HEK293 (cell line): ENCODE results near the gene SDHAF1.

Experiments
- BCL11B ChIP-seq: fragments of 450-650 bp; formaldehyde crosslinking; IDR thresholded peaks from 2 replicates; pipeline ENCODE4 v1.5.1; 2016; ENCODE audit warnings: low read depth, missing biosample characterization, missing genetic modification characterization
- FEZF1 ChIP-seq: fragments of 450-650 bp; formaldehyde crosslinking; IDR thresholded peaks from 2 replicates; pipeline ENCODE4 v1.5.1; 2016; ENCODE audit warnings: missing biosample characterization, missing genetic modification characterization
- RBAK ChIP-seq: fragments of 450-650 bp; formaldehyde crosslinking; IDR thresholded peaks from 2 replicates; pipeline ENCODE4 v1.5.1; 2016; ENCODE audit warnings: missing biosample characterization, missing genetic modification characterization
- ZBTB49 ChIP-seq: fragments of 450-650 bp; formaldehyde crosslinking; IDR thresholded peaks from 2 replicates; pipeline ENCODE4 v1.5.1; 2016; ENCODE audit warnings: missing biosample characterization, missing genetic modification characterization, low read depth
- ZIC2 ChIP-seq: fragments of 450-650 bp; formaldehyde crosslinking; IDR thresholded peaks from 2 replicates; pipeline ENCODE4 v1.5.1; 2016; ENCODE audit warnings: missing biosample characterization, missing genetic modification characterization
- ZNF114 ChIP-seq: fragments of 450-650 bp; formaldehyde crosslinking; IDR thresholded peaks from 2 replicates; pipeline ENCODE4 v1.5.0; 2017; ENCODE audit warnings: missing biosample characterization, missing genetic modification characterization
- ZNF155 ChIP-seq: fragments of 450-650 bp; formaldehyde crosslinking; IDR thresholded peaks from 2 replicates; pipeline ENCODE4 v1.5.1; 2016; ENCODE audit warnings: missing biosample characterization, missing genetic modification characterization
- ZNF157 ChIP-seq: fragments of 450-650 bp; formaldehyde crosslinking; IDR thresholded peaks from 2 replicates; pipeline ENCODE4 v1.5.1; 2016; ENCODE audit warnings: missing biosample characterization, missing genetic modification characterization
- ZNF239 ChIP-seq: fragments of 450-650 bp; formaldehyde crosslinking; IDR thresholded peaks from 2 replicates; pipeline ENCODE4 v1.5.1; 2016; ENCODE audit warnings: missing biosample characterization, missing genetic modification characterization
- ZNF26 ChIP-seq: fragments of 450-650 bp; formaldehyde crosslinking; IDR thresholded peaks from 2 replicates; pipeline ENCODE4 v1.5.1; 2016; ENCODE audit warnings: missing biosample characterization, missing genetic modification characterization
- ZNF324 ChIP-seq: fragments of 450-650 bp; formaldehyde crosslinking; IDR thresholded peaks from 2 replicates; pipeline ENCODE4 v1.5.1; 2016; ENCODE audit warnings: missing biosample characterization, missing genetic modification characterization
- ZNF514 ChIP-seq: fragments of 450-650 bp; formaldehyde crosslinking; IDR thresholded peaks from 2 replicates; pipeline ENCODE4 v1.5.1; 2016; ENCODE audit warnings: missing biosample characterization, missing genetic modification characterization
- ZNF571 ChIP-seq: fragments of 450-650 bp; formaldehyde crosslinking; IDR thresholded peaks from 2 replicates; pipeline ENCODE4 v1.5.0; 2017; ENCODE audit warnings: missing biosample characterization, missing genetic modification characterization
- ZNF610 ChIP-seq: fragments of 450-650 bp; formaldehyde crosslinking; IDR thresholded peaks from 2 replicates; pipeline ENCODE4 v1.5.1; 2016; ENCODE audit warnings: missing biosample characterization, missing genetic modification characterization, borderline replicate concordance
- ZNF621 ChIP-seq: fragments of 450-650 bp; formaldehyde crosslinking; IDR thresholded peaks from 2 replicates; pipeline ENCODE4 v1.5.1; 2017; ENCODE audit warnings: missing biosample characterization, missing genetic modification characterization
- ZNF629 ChIP-seq: fragments of 450-650 bp; formaldehyde crosslinking; IDR thresholded peaks from 2 replicates; pipeline ENCODE4 v1.5.1; 2017; ENCODE audit warnings: missing biosample characterization, missing genetic modification characterization
- ZNF692 ChIP-seq: fragments of 450-650 bp; formaldehyde crosslinking; IDR thresholded peaks from 2 replicates; pipeline ENCODE4 v1.5.1; 2016; ENCODE audit warnings: missing biosample characterization, missing genetic modification characterization
- ZNF747 ChIP-seq: fragments of 450-650 bp; formaldehyde crosslinking; IDR thresholded peaks from 2 replicates; pipeline ENCODE4 v1.5.1; 2016; ENCODE audit warnings: missing biosample characterization, missing genetic modification characterization
- ZNF830 ChIP-seq: fragments of 450-650 bp; IDR thresholded peaks from 2 replicates; pipeline ENCODE4 v1.5.0; 2018; ENCODE audit warnings: missing biosample characterization, missing genetic modification characterization, low read depth, mild to moderate bottlenecking, moderate library complexity
- TF ChIP-seq, protein P1 (sequence below): fragments of 450-650 bp; formaldehyde crosslinking; IDR thresholded peaks from 2 replicates; pipeline ENCODE4; 2016; ENCODE audit warnings: missing biosample characterization, missing genetic modification characterization
- TF ChIP-seq, protein P2 (sequence below): fragments of 450-650 bp; formaldehyde crosslinking; IDR thresholded peaks from 2 replicates; pipeline ENCODE4 v1.5.1; 2016; ENCODE audit warnings: missing biosample characterization, missing genetic modification characterization
- TF ChIP-seq, protein P3 (sequence below): fragments of 450-650 bp; formaldehyde crosslinking; IDR thresholded peaks from 2 replicates; pipeline ENCODE4 v1.5.1; 2016; ENCODE audit warnings: missing biosample characterization, missing genetic modification characterization
- TF ChIP-seq, protein P4 (sequence below): fragments of 450-650 bp; formaldehyde crosslinking; IDR thresholded peaks from 2 replicates; pipeline ENCODE4 v1.5.1; 2016; ENCODE audit warnings: missing biosample characterization, missing genetic modification characterization
- TF ChIP-seq, protein P5 (sequence below): fragments of 450-650 bp; formaldehyde crosslinking; IDR thresholded peaks from 2 replicates; pipeline ENCODE4 v1.5.1; 2016; ENCODE audit warnings: missing biosample characterization, missing genetic modification characterization

Gene SDHAF1

GRCh38 chr19:35986664-35987570 is 8.1 kb upstream of the SDHAF1 start (continued):
- TF ChIP-seq ZNF692 (peak; percentile 86), ZNF621 (tag by site-specific recombination) (no peak), ZNF514 (tag by site-specific recombination) (no peak), ZNF830 (tag by site-specific recombination) (no peak), ZNF324 (0 out of 2 replicates have a peak, but pooled peaks have one; percentile 45), ZNF155 (tag by site-specific recombination) (no peak), ZNF114 (tag by site-specific recombination) (no peak), ZIC2 (tag by site-specific recombination) (peak; percentile 100), ZBTB49 (tag by site-specific recombination) (no peak), ZNF610 (tag by site-specific recombination) (no peak), BCL11B (tag by site-specific recombination) (peak; percentile 74; the same call in 1 of the 2 replicates), ZNF26 (tag by site-specific recombination) (no peak), FEZF1 (tag by site-specific recombination) (no peak; the same call in 1 of the 2 replicates), ZNF571 (tag by site-specific recombination) (no peak), RBAK (no peak), ZNF629 (tag by site-specific recombination) (peak; percentile 19), ZNF747 (no peak), ZNF239 (tag by site-specific recombination) (no peak), ZNF157 (tag by site-specific recombination) (no peak)
- TF ChIP-seq, protein P1, sequence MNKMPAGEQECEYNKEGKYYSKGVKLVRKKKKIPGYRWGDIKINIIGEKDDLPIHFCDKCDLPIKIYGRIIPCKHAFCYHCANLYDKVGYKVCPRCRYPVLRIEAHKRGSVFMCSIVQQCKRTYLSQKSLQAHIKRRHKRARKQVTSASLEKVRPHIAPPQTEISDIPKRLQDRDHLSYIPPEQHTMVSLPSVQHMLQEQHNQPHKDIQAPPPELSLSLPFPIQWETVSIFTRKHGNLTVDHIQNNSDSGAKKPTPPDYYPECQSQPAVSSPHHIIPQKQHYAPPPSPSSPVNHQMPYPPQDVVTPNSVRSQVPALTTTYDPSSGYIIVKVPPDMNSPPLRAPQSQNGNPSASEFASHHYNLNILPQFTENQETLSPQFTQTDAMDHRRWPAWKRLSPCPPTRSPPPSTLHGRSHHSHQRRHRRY (tag by site-specific recombination) = no peak
- TF ChIP-seq, protein P2, sequence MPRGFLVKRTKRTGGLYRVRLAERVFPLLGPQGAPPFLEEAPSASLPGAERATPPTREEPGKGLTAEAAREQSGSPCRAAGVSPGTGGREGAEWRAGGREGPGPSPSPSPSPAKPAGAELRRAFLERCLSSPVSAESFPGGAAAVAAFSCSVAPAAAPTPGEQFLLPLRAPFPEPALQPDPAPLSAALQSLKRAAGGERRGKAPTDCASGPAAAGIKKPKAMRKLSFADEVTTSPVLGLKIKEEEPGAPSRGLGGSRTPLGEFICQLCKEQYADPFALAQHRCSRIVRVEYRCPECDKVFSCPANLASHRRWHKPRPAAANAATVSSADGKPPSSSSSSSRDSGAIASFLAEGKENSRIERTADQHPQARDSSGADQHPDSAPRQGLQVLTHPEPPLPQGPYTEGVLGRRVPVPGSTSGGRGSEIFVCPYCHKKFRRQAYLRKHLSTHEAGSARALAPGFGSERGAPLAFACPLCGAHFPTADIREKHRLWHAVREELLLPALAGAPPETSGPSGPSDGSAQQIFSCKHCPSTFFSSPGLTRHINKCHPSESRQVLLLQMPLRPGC (tag by site-specific recombination) = peak; percentile 76; the same call in 1 of the 2 replicates
- TF ChIP-seq, protein P3, sequence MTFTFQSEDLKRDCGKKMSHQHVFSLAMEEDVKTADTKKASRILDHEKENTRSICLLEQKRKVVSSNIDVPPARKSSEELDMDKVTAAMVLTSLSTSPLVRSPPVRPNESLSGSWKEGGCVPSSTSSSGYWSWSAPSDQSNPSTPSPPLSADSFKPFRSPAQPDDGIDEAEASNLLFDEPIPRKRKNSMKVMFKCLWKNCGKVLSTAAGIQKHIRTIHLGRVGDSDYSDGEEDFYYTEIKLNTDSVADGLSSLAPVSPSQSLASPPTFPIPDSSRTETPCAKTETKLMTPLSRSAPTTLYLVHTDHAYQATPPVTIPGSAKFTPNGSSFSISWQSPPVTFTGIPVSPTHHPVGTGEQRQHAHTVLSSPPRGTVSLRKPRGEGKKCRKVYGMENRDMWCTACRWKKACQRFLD (tag by site-specific recombination) = no peak
- TF ChIP-seq, protein P4, sequence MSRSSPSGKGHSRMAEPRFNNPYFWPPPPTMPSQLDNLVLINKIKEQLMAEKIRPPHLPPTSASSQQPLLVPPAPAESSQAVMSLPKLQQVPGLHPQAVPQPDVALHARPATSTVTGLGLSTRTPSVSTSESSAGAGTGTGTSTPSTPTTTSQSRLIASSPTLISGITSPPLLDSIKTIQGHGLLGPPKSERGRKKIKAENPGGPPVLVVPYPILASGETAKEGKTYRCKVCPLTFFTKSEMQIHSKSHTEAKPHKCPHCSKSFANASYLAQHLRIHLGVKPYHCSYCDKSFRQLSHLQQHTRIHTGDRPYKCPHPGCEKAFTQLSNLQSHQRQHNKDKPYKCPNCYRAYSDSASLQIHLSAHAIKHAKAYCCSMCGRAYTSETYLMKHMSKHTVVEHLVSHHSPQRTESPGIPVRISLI = no peak
- TF ChIP-seq, protein P5, sequence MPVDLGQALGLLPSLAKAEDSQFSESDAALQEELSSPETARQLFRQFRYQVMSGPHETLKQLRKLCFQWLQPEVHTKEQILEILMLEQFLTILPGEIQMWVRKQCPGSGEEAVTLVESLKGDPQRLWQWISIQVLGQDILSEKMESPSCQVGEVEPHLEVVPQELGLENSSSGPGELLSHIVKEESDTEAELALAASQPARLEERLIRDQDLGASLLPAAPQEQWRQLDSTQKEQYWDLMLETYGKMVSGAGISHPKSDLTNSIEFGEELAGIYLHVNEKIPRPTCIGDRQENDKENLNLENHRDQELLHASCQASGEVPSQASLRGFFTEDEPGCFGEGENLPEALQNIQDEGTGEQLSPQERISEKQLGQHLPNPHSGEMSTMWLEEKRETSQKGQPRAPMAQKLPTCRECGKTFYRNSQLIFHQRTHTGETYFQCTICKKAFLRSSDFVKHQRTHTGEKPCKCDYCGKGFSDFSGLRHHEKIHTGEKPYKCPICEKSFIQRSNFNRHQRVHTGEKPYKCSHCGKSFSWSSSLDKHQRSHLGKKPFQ = no peak
